Thoracic aorta endothelial cell (primary cell): ENCODE measurements around the gene MTPN. TPM values are rescaled to one million over a fixed set of nuclear protein-coding genes. Genes with fewer than 3 reads are reported as not detected.

Experiments used
- small RNA-seq: library from RNA; depleted of rRNA; stranded (forward); fragments of <200 nt; gene quantifications from one replicate; pipeline ENCODE3, GENCODE V24; 2012
- total RNA-seq: library from RNA; depleted of rRNA; stranded (reverse); fragments of >200 nt; gene quantifications from 2 replicates; pipeline ENCODE4 v1.2.3, GENCODE V29; 2012

Gene MTPN
- 249 and 281 TPM in 2 replicates for total RNA-seq

DNA sequence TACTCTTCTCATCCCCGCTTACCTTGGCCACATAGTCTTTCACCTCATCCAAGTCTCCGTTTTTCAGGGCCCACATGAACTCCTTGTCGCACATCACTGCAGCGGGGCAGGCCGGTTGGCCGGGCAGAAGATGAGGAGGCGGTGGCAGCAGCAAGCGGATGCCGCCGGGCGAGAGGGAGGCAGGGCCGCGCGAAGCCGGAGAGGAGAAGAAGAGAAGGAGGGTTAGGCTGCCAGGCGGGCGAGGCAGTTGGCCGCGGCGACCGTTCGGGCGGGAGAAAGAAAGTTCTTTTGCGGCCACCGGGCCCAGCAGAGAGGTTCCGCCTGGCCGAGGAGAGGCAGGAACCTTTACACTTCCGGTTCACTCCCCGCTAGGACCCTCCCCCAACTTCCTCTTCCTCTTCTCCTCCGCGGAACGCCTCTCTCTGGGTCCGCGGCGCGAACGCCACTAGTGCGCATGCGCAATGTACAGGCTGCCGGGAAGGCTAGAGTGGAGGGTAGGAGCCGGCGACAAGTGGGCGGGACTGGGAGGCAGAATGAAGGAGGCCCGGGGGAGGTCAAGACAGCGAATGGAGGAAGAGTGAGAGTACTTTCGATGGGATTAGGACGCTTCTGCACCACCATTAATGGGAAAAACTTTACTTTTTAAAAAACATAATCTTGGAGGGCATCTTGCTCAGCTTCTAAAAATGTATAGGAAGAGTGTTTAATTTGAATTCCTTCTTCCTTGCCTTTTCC lies at the start of gene MTPN:
MTPN (minus strand) TSS at position 353 of the 735 bp plus-strand sequence; CDS start at position 94, 259 bp downstream.

Small RNA genes within 50 kb of the gene (small RNA-seq; reads per million reads assigned to genes)
- not detected for gene RNU6-223P

Other genes with a start within 250 kb of the MTPN start
- gene SLC13A4, start 249.2 kb downstream of the MTPN start, total RNA-seq = not detected in 2 replicates
- not detected in 2 replicates for gene FAM180A, start 228.5 kb downstream of the MTPN start, total RNA-seq